Trophoblast cell (in vitro differentiated cells and primary cell): Measurements from ENCODE around the gene PBX4.

Source experiments
- DNase-seq, 2 donors: peaks; one replicate each; pipeline ENCODE4 v3.0.0-alpha.2; 2016
- H2AFZ ChIP-seq: 2 replicates; pipeline ENCODE4 v1.6.1; 2013; ENCODE audit warnings: low read length, moderate library complexity, mild to moderate bottlenecking; ENCODE audit not compliant: insufficient read depth, poor library complexity
- H2AK5ac ChIP-seq: 2 replicates; pipeline ENCODE4 v1.6.1; 2013; ENCODE audit warnings: mild to moderate bottlenecking, low read length
- H2BK120ac ChIP-seq: 2 replicates; pipeline ENCODE4 v1.6.1; 2013; ENCODE audit warnings: low read length, mild to moderate bottlenecking, moderate library complexity; ENCODE audit not compliant: insufficient read depth, poor library complexity
- H2BK12ac ChIP-seq: 2 replicates; pipeline ENCODE4 v1.6.1; 2013; ENCODE audit warnings: mild to moderate bottlenecking, low read length, moderate library complexity
- H2BK5ac ChIP-seq: 2 replicates; pipeline ENCODE4 v1.6.1; 2013; ENCODE audit warnings: low read length, low read depth, moderate library complexity, mild to moderate bottlenecking; ENCODE audit not compliant: poor library complexity
- H3K14ac ChIP-seq: 2 replicates; pipeline ENCODE4 v1.6.1; 2013; ENCODE audit warnings: mild to moderate bottlenecking, low read length
- H3K18ac ChIP-seq: 2 replicates; pipeline ENCODE4 v1.6.1; 2013; ENCODE audit warnings: mild to moderate bottlenecking, low read length
- H3K23ac ChIP-seq: 2 replicates; pipeline ENCODE4 v1.6.1; 2013; ENCODE audit warnings: low read length
- H3K27ac ChIP-seq: 2 replicates; pipeline ENCODE4 v1.5.1; 2013; ENCODE audit warnings: low read depth, mild to moderate bottlenecking, inconsistent platforms, low read length, moderate library complexity
- H3K27me3 ChIP-seq: 2 replicates; pipeline ENCODE4 v1.6.1; 2013; ENCODE audit warnings: inconsistent platforms, mild to moderate bottlenecking, low read length, moderate library complexity; ENCODE audit not compliant: insufficient read depth
- H3K36me3 ChIP-seq, 2 experiments: 1 replicate in 1 of 2; 2 replicates in 1 of 2; pipeline ENCODE4 v1.6.1; 2013; ENCODE audit warnings: low read length in 2 of 2, mild to moderate bottlenecking in 2 of 2, moderate library complexity in 1 of 2; ENCODE audit not compliant: insufficient read depth in 2 of 2, control insufficient read depth in 1 of 2
- H3K4ac ChIP-seq: 2 replicates; pipeline ENCODE4 v1.6.1; 2013; ENCODE audit warnings: low read depth, mild to moderate bottlenecking, low read length, moderate library complexity
- H3K4me1 ChIP-seq, 2 experiments: 1 replicate in 1 of 2; 2 replicates in 1 of 2; pipeline ENCODE4 v1.6.1; 2013; ENCODE audit warnings: low read length in 2 of 2, mild to moderate bottlenecking in 2 of 2, moderate library complexity in 1 of 2; ENCODE audit not compliant: insufficient read depth in 2 of 2, control insufficient read depth in 1 of 2
- H3K4me2 ChIP-seq: 2 replicates; pipeline ENCODE4 v1.6.1; 2013; ENCODE audit warnings: inconsistent platforms, mild to moderate bottlenecking, low read length, moderate library complexity
- H3K4me3 ChIP-seq: 2 replicates; pipeline ENCODE4 v1.5.1; 2013; ENCODE audit warnings: mild to moderate bottlenecking, low read depth, low read length, inconsistent platforms
- H3K79me1 ChIP-seq: one replicate; pipeline ENCODE4 v1.6.1; 2013; ENCODE audit warnings: low read length
- H3K79me2 ChIP-seq: 2 replicates; pipeline ENCODE4 v1.6.1; 2013; ENCODE audit warnings: low read length, mild to moderate bottlenecking; ENCODE audit not compliant: control insufficient read depth, insufficient read depth, poor library complexity
- H3K9ac ChIP-seq: 2 replicates; pipeline ENCODE4 v1.6.1; 2013; ENCODE audit warnings: mild to moderate bottlenecking, low read length
- H3K9me3 ChIP-seq: 2 replicates; pipeline ENCODE4 v1.6.1; 2013; ENCODE audit warnings: low read depth, mild to moderate bottlenecking, control low read depth, inconsistent platforms, low read length; ENCODE audit not compliant: insufficient read depth
- H4K12ac ChIP-seq: 2 replicates; pipeline ENCODE4 v1.6.1; 2013; ENCODE audit warnings: low read depth, mild to moderate bottlenecking, low read length, moderate library complexity
- H4K8ac ChIP-seq: 2 replicates; pipeline ENCODE4 v1.6.1; 2013; ENCODE audit warnings: low read depth, mild to moderate bottlenecking, low read length, moderate library complexity
- H4K91ac ChIP-seq: one replicate; pipeline ENCODE4 v1.6.1; 2013; ENCODE audit warnings: low read depth, mild to moderate bottlenecking, low read length, moderate library complexity
- WGBS: extraction: QIAGEN DNeasy Blood & Tissue Kit; methylation state at CpG from one replicate; pipeline ENCODE4 v1.1.7; 2013; ENCODE audit warnings: missing lambda C conversion rate; ENCODE audit not compliant: insufficient read length, insufficient coverage; ENCODE audit errors: extremely low coverage; 5-methylcytosine and 5-hydroxymethylcytosine counted together

Gene PBX4

GRCh38 chr19:19561946-19562664 lies 56.4 kb downstream of the PBX4 start:
- no CpG with 5 or more reads among the region's 26 CpGs for WGBS
- H3K27ac ChIP-seq = no peak overlapping the region
- H3K18ac ChIP-seq = no peak overlapping the region
- H3K14ac ChIP-seq = no peak overlapping the region
- H3K79me1 ChIP-seq = no peaks in the 10 kb centered on the region
- H3K23ac ChIP-seq = no peak overlapping the region
- H4K91ac ChIP-seq = no peak overlapping the region
- no peak overlapping the region for H4K12ac ChIP-seq
- H3K79me2 ChIP-seq = no peaks in the 10 kb centered on the region
- H3K9me3 ChIP-seq = no peaks in the 10 kb centered on the region
- no peaks in the 10 kb centered on the region for H3K27me3 ChIP-seq
- no peaks in the 10 kb centered on the region for H3K4me1 ChIP-seq
- no peak overlapping the region for H3K4me2 ChIP-seq
- H2AK5ac ChIP-seq = no peak overlapping the region
- H2BK12ac ChIP-seq = no peak overlapping the region
- no peak overlapping the region for H3K9ac ChIP-seq
- no peak overlapping the region for H3K4ac ChIP-seq
- H2AFZ ChIP-seq = no peak overlapping the region
- no peak for DNase-seq
- H2BK120ac ChIP-seq = no peak overlapping the region
- H3K4me3 ChIP-seq = no peak overlapping the region
- no peaks in the 10 kb centered on the region for H3K36me3 ChIP-seq
- no peak overlapping the region for H4K8ac ChIP-seq
- H2BK5ac ChIP-seq = no peak overlapping the region

- no peak for DNase-seq
- no peaks in the 10 kb centered on the region for H3K9me3 ChIP-seq
- H3K79me2 ChIP-seq = no peaks in the 10 kb centered on the region
- H4K91ac ChIP-seq = no peak overlapping the region
- H3K18ac ChIP-seq = no peak overlapping the region
- H3K4me3 ChIP-seq = no peak overlapping the region
- no peak overlapping the region for H2AFZ ChIP-seq
- no peaks in the 10 kb centered on the region for H3K4me1 ChIP-seq
- H3K4ac ChIP-seq = no peak overlapping the region
- no peak overlapping the region for H2BK12ac ChIP-seq
- H3K36me3 ChIP-seq = no peaks in the 10 kb centered on the region
- H3K14ac ChIP-seq = no peak overlapping the region
- H3K27ac ChIP-seq = no peak overlapping the region
- H3K79me1 ChIP-seq = no peaks in the 10 kb centered on the region
- H2BK120ac ChIP-seq = no peak overlapping the region
- no peak overlapping the region for H2AK5ac ChIP-seq
- no peak overlapping the region for H4K8ac ChIP-seq
- no CpG with 5 or more reads among the region's 4 CpGs for WGBS
- no peaks in the 10 kb centered on the region for H3K27me3 ChIP-seq
- no peak overlapping the region for H4K12ac ChIP-seq
- H3K9ac ChIP-seq = no peak overlapping the region
- no peak overlapping the region for H3K4me2 ChIP-seq
- no peak overlapping the region for H2BK5ac ChIP-seq
- no peak overlapping the region for H3K23ac ChIP-seq
Observed at GRCh38 chr19:19559931-19560330, 58.6 kb downstream of the PBX4 start.

- DNase-seq = no peak
- no CpG with 5 or more reads among the region's 16 CpGs for WGBS
Observed at GRCh38 chr19:19558636-19559035, 59.9 kb downstream of the PBX4 start.

GRCh38 chr19:19558055-19558454 lies 60.4 kb downstream of the PBX4 start:
- DNase-seq = no peak
- Histone ChIP-seq H3K4me3 (no peak overlapping the region), H2AFZ (no peak overlapping the region), H3K14ac (no peak overlapping the region), H3K18ac (no peak overlapping the region), H3K27me3 (no peaks in the 10 kb centered on the region), H3K9ac (no peak overlapping the region), H3K9me3 (no peaks in the 10 kb centered on the region), H3K27ac (no peak overlapping the region), H3K4me2 (no peak overlapping the region), H3K36me3 (no peaks in the 10 kb centered on the region), H3K79me1 (no peaks in the 10 kb centered on the region), H4K12ac (no peak overlapping the region), H2AK5ac (no peak overlapping the region), H3K79me2 (no peaks in the 10 kb centered on the region), H4K91ac (no peak overlapping the region), H3K4me1 (no peaks in the 10 kb centered on the region), H2BK120ac (no peak overlapping the region), H3K4ac (no peak overlapping the region), H4K8ac (no peak overlapping the region), H3K23ac (no peak overlapping the region), H2BK5ac (no peak overlapping the region), H2BK12ac (no peak overlapping the region)
- WGBS = no CpG with 5 or more reads among the region's 15 CpGs

More at GRCh38 chr19:19558636-19559035, 59.9 kb downstream of the PBX4 start:
- no peak overlapping the region for H2BK5ac ChIP-seq
- no peaks in the 10 kb centered on the region for H3K36me3 ChIP-seq
- no peak overlapping the region for H3K9ac ChIP-seq
- H3K79me1 ChIP-seq = no peaks in the 10 kb centered on the region
- no peak overlapping the region for H2BK12ac ChIP-seq
- H3K4me3 ChIP-seq = no peak overlapping the region
- H3K79me2 ChIP-seq = no peaks in the 10 kb centered on the region
- no peak overlapping the region for H3K14ac ChIP-seq
- H3K4ac ChIP-seq = no peak overlapping the region
- H3K4me1 ChIP-seq = no peaks in the 10 kb centered on the region
- no peak overlapping the region for H3K23ac ChIP-seq
- H3K27ac ChIP-seq = no peak overlapping the region
- H3K4me2 ChIP-seq = no peak overlapping the region
- no peak overlapping the region for H4K8ac ChIP-seq
- H2AK5ac ChIP-seq = no peak overlapping the region
- no peaks in the 10 kb centered on the region for H3K9me3 ChIP-seq
- H4K91ac ChIP-seq = no peak overlapping the region
- peak overlapping the region; percentile 27 for H4K12ac ChIP-seq
- no peak overlapping the region for H2AFZ ChIP-seq
- no peak overlapping the region for H3K18ac ChIP-seq
- H3K27me3 ChIP-seq = no peaks in the 10 kb centered on the region
- no peak overlapping the region for H2BK120ac ChIP-seq
